ENCODE data around the gene ACOT11. TPM values are rescaled to one million over a fixed set of nuclear protein-coding genes. Genes with fewer than 3 reads are reported as not detected.

Gene ACOT11
- total and polyA plus RNA-seq, 9 donors = 3.0 to 28.4 (median 14.7) TPM

GRCh38 chr1:54566438-54567141, 18.6 kb downstream of the ACOT11 start:
- H3K27me3 ChIP-seq = no peaks in the 10 kb centered on the region
- intact Hi-C loops (cut with DNase I) = no loop called here
- H3K36me3 ChIP-seq = no peaks in the 10 kb centered on the region
- H3K4me1 ChIP-seq (ENCODE audit: insufficient read depth) = no peaks in the 10 kb centered on the region
- no peak overlapping the region for H3K4me3 ChIP-seq
- no peak for DNase-seq
- TF ChIP-seq EP300 (IDR thresholded peaks at IDR 0.05) = no peak
- no peak for TF ChIP-seq CTCF (IDR thresholded peaks at IDR 0.05)
- TF ChIP-seq POLR2A (IDR thresholded peaks at IDR 0.05) = no peak
- WGBS, 3 donors = 88 to 93% (median 88%) methylated on average over 5 of the region's 5 CpGs
- H3K9me3 ChIP-seq = no peaks in the 10 kb centered on the region
- H3K27ac ChIP-seq = no peak overlapping the region

- intact Hi-C loops (cut with DNase I) = no loop called here
- Histone ChIP-seq H3K4me1 (ENCODE audit: insufficient read depth) (no peaks in the 10 kb centered on the region), H3K9me3 (no peaks in the 10 kb centered on the region), H3K27ac (no peak overlapping the region), H3K36me3 (no peaks in the 10 kb centered on the region), H3K4me3 (no peak overlapping the region), H3K27me3 (no peaks in the 10 kb centered on the region)
- TF ChIP-seq POLR2A (IDR thresholded peaks at IDR 0.05) (no peak), CTCF (IDR thresholded peaks at IDR 0.05) (no peak), EP300 (IDR thresholded peaks at IDR 0.05) (no peak)
- WGBS, 3 donors = 40 to 70% (median 67%) methylated on average over 5 of the region's 5 CpGs
- no peak for DNase-seq
Observed at GRCh38 chr1:54567961-54568360, 19.9 kb downstream of the ACOT11 start.

- no peak overlapping the region for H3K4me3 ChIP-seq
- no peak for DNase-seq
Observed at GRCh38 chr1:54569339-54569738, 21.3 kb downstream of the ACOT11 start.

GRCh38 chr1:54570161-54570560, 22.1 kb downstream of the ACOT11 start:
- DNase-seq = no peak
- no peaks in the 10 kb centered on the region for H3K36me3 ChIP-seq
- H3K9me3 ChIP-seq = no peaks in the 10 kb centered on the region
- TF ChIP-seq CTCF (IDR thresholded peaks at IDR 0.05) (no peak), POLR2A (IDR thresholded peaks at IDR 0.05) (no peak), EP300 (IDR thresholded peaks at IDR 0.05) (no peak)
- 95 to 96% (median 96%) methylated on average over 5 of the region's 5 CpGs for WGBS, 3 donors
- H3K4me1 ChIP-seq (ENCODE audit: insufficient read depth) = no peaks in the 10 kb centered on the region
- intact Hi-C loops (cut with DNase I) = no loop called here
- no peak overlapping the region for H3K27ac ChIP-seq
- H3K27me3 ChIP-seq = no peaks in the 10 kb centered on the region
- no peak overlapping the region for H3K4me3 ChIP-seq

More at GRCh38 chr1:54569339-54569738, 21.3 kb downstream of the ACOT11 start:
- H3K36me3 ChIP-seq = no peaks in the 10 kb centered on the region
- TF ChIP-seq EP300 (IDR thresholded peaks at IDR 0.05) = no peak
- TF ChIP-seq POLR2A (IDR thresholded peaks at IDR 0.05) = no peak
- no peak for TF ChIP-seq CTCF (IDR thresholded peaks at IDR 0.05)
- 70 to 86% (median 86%) methylated on average over 4 of the region's 4 CpGs for WGBS, 3 donors
- H3K27me3 ChIP-seq = no peaks in the 10 kb centered on the region
- H3K9me3 ChIP-seq = no peaks in the 10 kb centered on the region
- intact Hi-C loops (cut with DNase I) = no loop called here
- no peaks in the 10 kb centered on the region for H3K4me1 ChIP-seq (ENCODE audit: insufficient read depth)
- H3K27ac ChIP-seq = no peak overlapping the region

Measured in ovary (tissue), 9 donors.